C4-2B (cell line): ENCODE data around the gene DNAH6.
"Not testable (repeated sequence)": the region's sequence is repeated elsewhere in the genome, so short reads cannot be mapped to it uniquely, and the experiment has no call there.

Source experiments
- H3K27ac ChIP-seq: fragments of 450-650 bp; 2 replicates; pipeline ENCODE4 v1.5.1; 2017
- CTCF ChIP-seq: fragments of 450-650 bp; conservative IDR thresholded peaks from 2 replicates; pipeline ENCODE4 v1.5.1; 2017; ENCODE audit warnings: mild to moderate bottlenecking
- ZFX ChIP-seq: fragments of 450-650 bp; IDR thresholded peaks from 2 replicates; pipeline ENCODE4 v1.6.1; 2017

DNAH6 gene

GRCh38 chr2:84498150-84498799 lies 18.0 kb upstream of the DNAH6 start:
- TF ChIP-seq ZFX (no peak), CTCF (no peak)
- H3K27ac ChIP-seq, result no peak overlapping the region

- not testable (repeated sequence) for H3K27ac ChIP-seq
Observed at GRCh38 chr2:84511024-84511423, 5.3 kb upstream of the DNAH6 start.

GRCh38 chr2:84515788-84516187 lies 510 bp upstream of the DNAH6 start:
- no peak overlapping the region for H3K27ac ChIP-seq
- TF ChIP-seq ZFX, result no peak
- no peak for TF ChIP-seq CTCF

- H3K27ac ChIP-seq, result no peak overlapping the region
- TF ChIP-seq ZFX (no peak), CTCF (no peak)
Observed at GRCh38 chr2:84519332-84519957, 3.1 kb downstream of the DNAH6 start.

- TF ChIP-seq ZFX (no peak), CTCF (no peak; the same call in 1 of the 2 replicates)
- H3K27ac ChIP-seq, result no peak overlapping the region
Observed at GRCh38 chr2:84526562-84526961, 10.3 kb downstream of the DNAH6 start.

GRCh38 chr2:84527137-84528129 lies 11.1 kb downstream of the DNAH6 start:
- TF ChIP-seq CTCF (no peak), ZFX (no peak)

GRCh38 chr2:84532291-84532690 lies 16.0 kb downstream of the DNAH6 start:
- no peak overlapping the region for H3K27ac ChIP-seq
- TF ChIP-seq ZFX (no peak), CTCF (no peak)

More at GRCh38 chr2:84527137-84528129, 11.1 kb downstream of the DNAH6 start:
- H3K27ac ChIP-seq, result peak overlapping the region; percentile 55; the same call in 1 of the 2 replicates
